ENCODE measurements around the gene C20orf173. TPM values are rescaled to one million over a fixed set of nuclear protein-coding genes. Genes with fewer than 3 reads are reported as not detected.
A peak's percentile ranks its signal among the peaks of the same experiment; 100 is the strongest.

The C20orf173 gene
- total RNA-seq, 2 donors from 2014 or later: not detected

DNA sequence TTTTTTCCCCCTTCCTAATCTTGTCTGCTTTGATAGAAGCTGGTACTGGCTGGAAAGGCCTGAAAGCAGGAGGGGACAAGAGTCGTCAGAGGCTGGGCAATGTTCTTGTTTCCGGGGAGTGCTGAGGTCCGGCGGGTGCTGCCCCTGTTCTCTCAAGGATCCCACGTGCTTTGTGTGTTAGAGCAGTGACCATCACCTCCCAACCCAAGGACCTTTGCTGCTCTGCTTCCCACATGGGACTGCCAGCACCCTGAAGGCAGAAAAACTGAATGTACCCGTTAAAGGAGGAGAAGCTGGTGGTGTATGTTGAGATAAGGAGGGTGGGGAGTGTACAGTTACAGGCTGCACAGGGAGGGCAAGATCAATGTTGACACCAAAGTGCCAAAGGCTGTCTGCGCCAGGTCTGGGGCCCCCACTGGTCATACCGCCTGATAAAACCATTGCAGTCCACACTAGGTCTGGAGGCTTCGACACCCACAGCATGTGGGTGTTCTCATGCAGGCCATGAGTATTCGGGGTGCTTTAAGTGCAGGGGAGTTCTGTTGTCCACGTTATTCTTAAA, 15.0 kb downstream of the C20orf173 start:
- Mint-ChIP-seq H3K4me3 (no peak overlapping the region), H3K4me1 (no peaks in the 10 kb centered on the region), H3K9me3 (no peaks in the 10 kb centered on the region), H3K27me3 (ENCODE audit: insufficient read depth) (no peaks in the 10 kb centered on the region), H3K36me3 (ENCODE audit: low read depth) (peaks cover 17% of the 10 kb centered on the region), H3K27ac (no peak overlapping the region)
- Histone ChIP-seq H3K9ac (ENCODE audit: extremely low read depth, low read length, poor library complexity, severe bottlenecking) (no peak overlapping the region), H3K4me1 (ENCODE audit: control insufficient read depth, insufficient read depth, low read length) (no peaks in the 10 kb centered on the region), H3K9me3 (ENCODE audit: control insufficient read depth, low read length) (no peaks in the 10 kb centered on the region), H3K27ac (ENCODE audit: low read depth, low read length) (no peak overlapping the region), H3K4me3 (ENCODE audit: low read length) (no peak overlapping the region), H3K36me3 (ENCODE audit: control insufficient read depth, insufficient read depth, low read length) (peaks cover 8% of the 10 kb centered on the region), H3K27me3 (ENCODE audit: control insufficient read depth, insufficient read depth, low read length, poor library complexity, severe bottlenecking) (no peaks in the 10 kb centered on the region)
- no peak for TF ChIP-seq CTCF (conservative IDR thresholded peaks at IDR 0.05)
- DNase-seq: no peak
- 93 to 97% methylated on average over 9 to 11 of the region's 11 CpGs for WGBS, 2 experiments (ENCODE audit: insufficient coverage in 1 of 2, insufficient read length in 1 of 2)

- H3K27ac Mint-ChIP-seq: no peak overlapping the region
- 78 to 95% methylated on average over 1 to 2 of the region's 2 CpGs for WGBS, 2 experiments (ENCODE audit: insufficient coverage in 1 of 2, insufficient read length in 1 of 2)
- no peak overlapping the region for H3K4me3 ChIP-seq (ENCODE audit: low read length)
- peaks cover 25% of the 10 kb centered on the region for H3K36me3 Mint-ChIP-seq (ENCODE audit: low read depth)
- TF ChIP-seq CTCF (conservative IDR thresholded peaks at IDR 0.05): peak; percentile 77
- no peaks in the 10 kb centered on the region for H3K9me3 ChIP-seq (ENCODE audit: control insufficient read depth, low read length)
- H3K27ac ChIP-seq (ENCODE audit: low read depth, low read length): no peak overlapping the region
- H3K27me3 Mint-ChIP-seq (ENCODE audit: insufficient read depth): no peaks in the 10 kb centered on the region
- H3K4me1 Mint-ChIP-seq: no peaks in the 10 kb centered on the region
- H3K27me3 ChIP-seq (ENCODE audit: control insufficient read depth, insufficient read depth, low read length, poor library complexity, severe bottlenecking): no peaks in the 10 kb centered on the region
- H3K36me3 ChIP-seq (ENCODE audit: control insufficient read depth, insufficient read depth, low read length): peaks cover 8% of the 10 kb centered on the region
- no peak overlapping the region for H3K4me3 Mint-ChIP-seq
- peak; percentile 70 for DNase-seq
- H3K4me1 ChIP-seq (ENCODE audit: control insufficient read depth, insufficient read depth, low read length): no peaks in the 10 kb centered on the region
- H3K9ac ChIP-seq (ENCODE audit: extremely low read depth, low read length, poor library complexity, severe bottlenecking): no peak overlapping the region
- H3K9me3 Mint-ChIP-seq: no peaks in the 10 kb centered on the region
These were observed 17.5 kb downstream of the C20orf173 start for GRCh38 chr20:35511814-35512420.

GRCh38 chr20:35510951-35511735, 18.3 kb downstream of the C20orf173 start:
- WGBS, 2 experiments (ENCODE audit: insufficient coverage in 1 of 2, insufficient read length in 1 of 2): 90% methylated on average over 5 to 11 of the region's 12 CpGs
- Mint-ChIP-seq H3K27me3 (ENCODE audit: insufficient read depth) (no peaks in the 10 kb centered on the region), H3K9me3 (no peaks in the 10 kb centered on the region), H3K27ac (no peak overlapping the region), H3K4me1 (no peaks in the 10 kb centered on the region), H3K4me3 (no peak overlapping the region), H3K36me3 (ENCODE audit: low read depth) (peaks cover 25% of the 10 kb centered on the region)
- Histone ChIP-seq H3K9ac (ENCODE audit: extremely low read depth, low read length, poor library complexity, severe bottlenecking) (no peak overlapping the region), H3K27me3 (ENCODE audit: control insufficient read depth, insufficient read depth, low read length, poor library complexity, severe bottlenecking) (no peaks in the 10 kb centered on the region), H3K27ac (ENCODE audit: low read depth, low read length) (no peak overlapping the region), H3K4me3 (ENCODE audit: low read length) (no peak overlapping the region), H3K4me1 (ENCODE audit: control insufficient read depth, insufficient read depth, low read length) (no peaks in the 10 kb centered on the region), H3K9me3 (ENCODE audit: control insufficient read depth, low read length) (no peaks in the 10 kb centered on the region), H3K36me3 (ENCODE audit: control insufficient read depth, insufficient read depth, low read length) (peaks cover 8% of the 10 kb centered on the region)
- no peak for DNase-seq
- TF ChIP-seq CTCF (conservative IDR thresholded peaks at IDR 0.05): no peak
